Measurements from ENCODE around the gene FOXL2NB. TPM values are rescaled to one million over a fixed set of nuclear protein-coding genes. Genes with fewer than 3 reads are reported as not detected.

Gene FOXL2NB
- total RNA-seq, 5 donors from 2014 or later (not counting 1 experiment from before 2014, with no cell fraction given): 0.06 TPM; not detected in 4

GRCh38 chr3:138938877-138939560, 8.0 kb upstream of the FOXL2NB start:
- H3K27me3 Mint-ChIP-seq: peaks cover 73 to 96% of the 10 kb centered on the region in 2 donors
- Histone ChIP-seq H3K9me3 (no peaks in the 10 kb centered on the region), H3K4me1 (ENCODE audit: control insufficient read depth in 1 of 2, extremely low read depth in 1 of 2, insufficient read depth in 2 of 2, low read length in 2 of 2) (peaks cover 3 to 51% of the 10 kb centered on the region in 2 experiments), H3K4me3 (ENCODE audit: control insufficient read depth in 1 of 2, extremely low read depth in 1 of 2, low read length in 1 of 2) (no peak overlapping the region), H3K27me3 (replicated peaks in 1 of 2; ENCODE audit: control insufficient read depth in 2 of 2, extremely low read depth in 1 of 2, insufficient read depth in 2 of 2, low read length in 1 of 2) (peaks cover 12 to 88% of the 10 kb centered on the region in 2 experiments), H3K27ac (ENCODE audit: low read length) (no peak overlapping the region), H3K36me3 (ENCODE audit: control insufficient read depth in 2 of 2, extremely low read depth in 1 of 2, insufficient read depth in 1 of 2, low read length in 1 of 2) (no peaks in the 10 kb centered on the region)
- DNase-seq (no peak), ATAC-seq (replicated peaks in 1 of 4) (no peak)
- H3K4me3 Mint-ChIP-seq: peak overlapping the region in 2 of 3 donors; percentile 37 to 83
- H3K27ac Mint-ChIP-seq: no peak overlapping the region
- no peaks in the 10 kb centered on the region for H3K9me3 Mint-ChIP-seq
- whole genome bisulfite sequencing (ENCODE audit: insufficient coverage): 4% methylated on average over 16 of the region's 32 CpGs
- ChIA-PET POLR2A (no interaction called here), CTCF (interaction anchor here (0.7 to 1.1 kb wide), 2 partner anchors 16 to 917 kb away, joined by 3 to 7 read pairs; no protein-coding TSS in a partner anchor)
- H3K36me3 Mint-ChIP-seq: no peaks in the 10 kb centered on the region
- peaks cover 40 to 51% (median 46%) of the 10 kb centered on the region in 3 donors for H3K4me1 Mint-ChIP-seq

- peaks cover 73 to 96% of the 10 kb centered on the region in 2 donors for H3K27me3 Mint-ChIP-seq
- H3K4me3 Mint-ChIP-seq: peak overlapping the region in 1 of 3 donors; percentile 83
- 2% methylated on average over 42 of the region's 52 CpGs for WGBS (ENCODE audit: insufficient coverage)
- H3K4me3 ChIP-seq (ENCODE audit: control insufficient read depth in 1 of 2, extremely low read depth in 1 of 2, low read length in 1 of 2): no peak overlapping the region
- CTCF ChIA-PET: interaction anchor here (0.5 to 1.3 kb wide), 3 partner anchors 345 to 1910 kb away, joined by 3 to 7 read pairs (median 4); no protein-coding TSS in a partner anchor
- ATAC-seq (replicated peaks in 1 of 4) (no peak), DNase-seq (no peak)
- no peaks in the 10 kb centered on the region for H3K9me3 Mint-ChIP-seq
- no peaks in the 10 kb centered on the region for H3K36me3 Mint-ChIP-seq
- H3K4me1 ChIP-seq (ENCODE audit: control insufficient read depth in 1 of 2, extremely low read depth in 1 of 2, insufficient read depth in 2 of 2, low read length in 2 of 2): peaks cover 5 to 57% of the 10 kb centered on the region in 2 experiments
- peaks cover 10 to 90% of the 10 kb centered on the region in 2 experiments for H3K27me3 ChIP-seq (replicated peaks in 1 of 2; ENCODE audit: control insufficient read depth in 2 of 2, extremely low read depth in 1 of 2, insufficient read depth in 2 of 2, low read length in 1 of 2)
- no peak overlapping the region for H3K27ac ChIP-seq (ENCODE audit: low read length)
- H3K36me3 ChIP-seq (ENCODE audit: control insufficient read depth in 2 of 2, extremely low read depth in 1 of 2, insufficient read depth in 1 of 2, low read length in 1 of 2): no peaks in the 10 kb centered on the region
- H3K9me3 ChIP-seq: no peaks in the 10 kb centered on the region
- POLR2A ChIA-PET: no interaction called here
- H3K27ac Mint-ChIP-seq: no peak overlapping the region
- H3K4me1 Mint-ChIP-seq: peaks cover 46 to 57% (median 52%) of the 10 kb centered on the region in 3 donors
Measured at GRCh38 chr3:138939561-138940241, 7.3 kb upstream of the FOXL2NB start.

- Histone ChIP-seq H3K36me3 (ENCODE audit: control insufficient read depth in 2 of 2, extremely low read depth in 1 of 2, insufficient read depth in 1 of 2, low read length in 1 of 2) (no peaks in the 10 kb centered on the region), H3K9me3 (no peaks in the 10 kb centered on the region), H3K27ac (ENCODE audit: low read length) (no peak overlapping the region), H3K4me3 (ENCODE audit: control insufficient read depth in 1 of 2, extremely low read depth in 1 of 2, low read length in 1 of 2) (no peak overlapping the region), H3K4me1 (ENCODE audit: control insufficient read depth in 1 of 2, extremely low read depth in 1 of 2, insufficient read depth in 2 of 2, low read length in 2 of 2) (peaks cover 11 to 65% of the 10 kb centered on the region in 2 experiments), H3K27me3 (replicated peaks in 1 of 2; ENCODE audit: control insufficient read depth in 2 of 2, extremely low read depth in 1 of 2, insufficient read depth in 2 of 2, low read length in 1 of 2) (peaks cover 10 to 94% of the 10 kb centered on the region in 2 experiments)
- H3K27ac Mint-ChIP-seq: no peak overlapping the region
- DNase-seq (no peak), ATAC-seq (replicated peaks in 1 of 4) (no peak)
- H3K4me1 Mint-ChIP-seq: peaks cover 53 to 64% (median 58%) of the 10 kb centered on the region in 3 donors
- peaks cover 74 to 98% of the 10 kb centered on the region in 2 donors for H3K27me3 Mint-ChIP-seq
- no peaks in the 10 kb centered on the region for H3K36me3 Mint-ChIP-seq
- CTCF ChIA-PET: interaction anchor here in 1 of 2 donors (0.6 to 1.3 kb wide), 2 partner anchors 345 to 383 kb away, joined by 4 read pairs; no protein-coding TSS in a partner anchor
- POLR2A ChIA-PET: no interaction called here
- no peaks in the 10 kb centered on the region for H3K9me3 Mint-ChIP-seq
- 74% methylated on average over 4 of the region's 6 CpGs for WGBS (ENCODE audit: insufficient coverage)
- H3K4me3 Mint-ChIP-seq: no peak overlapping the region
Measured at GRCh38 chr3:138940446-138940845, 6.6 kb upstream of the FOXL2NB start.

GRCh38 chr3:138941259-138941885, 5.6 kb upstream of the FOXL2NB start:
- H3K36me3 Mint-ChIP-seq: no peaks in the 10 kb centered on the region
- Histone ChIP-seq H3K36me3 (ENCODE audit: control insufficient read depth in 2 of 2, extremely low read depth in 1 of 2, insufficient read depth in 1 of 2, low read length in 1 of 2) (no peaks in the 10 kb centered on the region), H3K9me3 (no peaks in the 10 kb centered on the region), H3K4me1 (ENCODE audit: control insufficient read depth in 1 of 2, extremely low read depth in 1 of 2, insufficient read depth in 2 of 2, low read length in 2 of 2) (peaks cover 16 to 64% of the 10 kb centered on the region in 2 experiments), H3K27ac (ENCODE audit: low read length) (no peak overlapping the region), H3K27me3 (replicated peaks in 1 of 2; ENCODE audit: control insufficient read depth in 2 of 2, extremely low read depth in 1 of 2, insufficient read depth in 2 of 2, low read length in 1 of 2) (peaks cover 10 to 89% of the 10 kb centered on the region in 2 experiments), H3K4me3 (ENCODE audit: control insufficient read depth in 1 of 2, extremely low read depth in 1 of 2, low read length in 1 of 2) (no peak overlapping the region)
- peak overlapping the region in 1 of 2 donors; percentile 19 for H3K27ac Mint-ChIP-seq
- CTCF ChIA-PET: interaction anchor here in 1 of 2 donors (1.0 kb wide), 1 partner anchor 18 kb away, joined by 3 read pairs; no protein-coding TSS in a partner anchor
- WGBS (ENCODE audit: insufficient coverage): 25% methylated on average over 5 of the region's 7 CpGs
- H3K9me3 Mint-ChIP-seq: no peaks in the 10 kb centered on the region
- DNase-seq (peak in 1 of 35 experiments; percentile 34), ATAC-seq (replicated peaks in 1 of 4) (no peak)
- peak overlapping the region in 1 of 3 donors; percentile 34 for H3K4me3 Mint-ChIP-seq
- peaks cover 69 to 89% of the 10 kb centered on the region in 2 donors for H3K27me3 Mint-ChIP-seq
- POLR2A ChIA-PET: no interaction called here
- peaks cover 47 to 60% (median 51%) of the 10 kb centered on the region in 3 donors for H3K4me1 Mint-ChIP-seq

GRCh38 chr3:138942271-138942670, 4.7 kb upstream of the FOXL2NB start:
- peaks cover 60 to 85% of the 10 kb centered on the region in 2 donors for H3K27me3 Mint-ChIP-seq
- Histone ChIP-seq H3K27ac (ENCODE audit: low read length) (no peak overlapping the region), H3K4me1 (ENCODE audit: control insufficient read depth in 1 of 2, extremely low read depth in 1 of 2, insufficient read depth in 2 of 2, low read length in 2 of 2) (peaks cover 14 to 63% of the 10 kb centered on the region in 2 experiments), H3K27me3 (replicated peaks in 1 of 2; ENCODE audit: control insufficient read depth in 2 of 2, extremely low read depth in 1 of 2, insufficient read depth in 2 of 2, low read length in 1 of 2) (peaks cover 9 to 88% of the 10 kb centered on the region in 2 experiments), H3K4me3 (ENCODE audit: control insufficient read depth in 1 of 2, extremely low read depth in 1 of 2, low read length in 1 of 2) (no peak overlapping the region), H3K9me3 (no peaks in the 10 kb centered on the region), H3K36me3 (ENCODE audit: control insufficient read depth in 2 of 2, extremely low read depth in 1 of 2, insufficient read depth in 1 of 2, low read length in 1 of 2) (no peaks in the 10 kb centered on the region)
- ATAC-seq (replicated peaks in 1 of 4): no peak
- 75% methylated on average over 4 of the region's 4 CpGs for WGBS (ENCODE audit: insufficient coverage)
- H3K27ac Mint-ChIP-seq: no peak overlapping the region
- peaks cover 39 to 55% (median 43%) of the 10 kb centered on the region in 3 donors for H3K4me1 Mint-ChIP-seq
- ChIA-PET CTCF (no interaction called here), POLR2A (no interaction called here)
- DNase-seq: no peak
- no peaks in the 10 kb centered on the region for H3K9me3 Mint-ChIP-seq
- H3K4me3 Mint-ChIP-seq: no peak overlapping the region
- no peaks in the 10 kb centered on the region for H3K36me3 Mint-ChIP-seq
